NCI-H146 treated with DMSO at 0.1 percent for 48 hours (cell line): Measurements from ENCODE around the gene CRKL.
A peak's percentile ranks its signal among the peaks of the same experiment; 100 is the strongest.

Source experiments
- DNase-seq: peaks from one replicate; lab custom pipeline; 2025; ENCODE audit not compliant: unreplicated experiment; lab: John Stamatoyannopoulos, UW

Gene CRKL

DNA sequence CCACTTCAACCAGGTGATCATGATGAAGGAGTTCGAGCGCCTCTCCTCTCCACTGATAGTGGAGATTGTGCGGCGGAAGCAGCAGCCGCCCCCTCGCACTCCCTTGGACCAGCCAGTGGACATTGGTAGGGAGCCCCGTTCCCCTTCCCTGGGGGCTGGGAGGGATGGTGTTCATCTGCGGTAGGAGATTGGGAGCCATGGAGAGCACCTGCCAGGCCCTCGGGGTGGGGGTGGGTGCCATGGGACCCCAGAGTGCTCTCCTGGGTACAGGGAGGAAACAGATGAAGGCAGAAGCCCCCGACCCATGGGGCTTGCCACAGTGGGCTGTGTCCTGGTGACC, 77.7 kb downstream of the CRKL start:
- DNase-seq: no peak

DNA sequence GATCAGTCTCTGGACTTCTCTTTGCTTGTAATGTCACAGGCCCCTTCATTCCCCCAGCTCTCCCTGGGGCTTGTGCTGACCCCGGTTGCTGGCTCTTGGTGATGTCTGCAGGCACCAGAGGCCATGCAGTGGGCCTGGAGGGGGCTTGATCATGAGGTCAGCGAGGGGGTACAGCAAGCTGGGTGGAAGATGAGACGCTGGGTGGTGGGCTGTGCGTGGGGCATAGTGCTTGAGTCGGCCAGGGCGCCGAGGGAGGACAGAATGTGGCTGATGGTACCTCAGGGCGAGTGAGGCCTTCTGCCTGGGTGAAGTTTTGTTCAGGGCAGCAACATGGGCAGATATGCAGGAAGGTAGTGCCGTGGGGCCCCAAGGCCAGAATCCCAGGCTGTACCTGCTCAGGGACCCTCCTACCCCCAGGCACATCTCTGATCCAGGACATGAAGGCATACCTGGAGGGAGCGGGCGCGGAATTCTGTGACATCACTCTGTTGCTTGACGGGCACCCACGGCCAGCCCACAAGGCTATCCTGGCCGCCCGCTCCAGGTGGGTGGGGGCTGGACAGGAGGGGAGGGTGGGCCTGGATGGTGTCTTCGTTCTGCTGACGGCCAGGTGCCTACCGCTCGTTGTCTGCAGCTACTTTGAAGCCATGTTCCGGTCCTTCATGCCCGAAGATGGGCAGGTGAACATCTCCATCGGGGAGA, 78.3 kb downstream of the CRKL start:
- no peak for DNase-seq

- no peak for DNase-seq
Measured at GRCh38 chr22:20996031-20996410, 78.8 kb downstream of the CRKL start.

- no peak for DNase-seq
Measured at GRCh38 chr22:20996598-20997535, 79.7 kb downstream of the CRKL start.

DNA sequence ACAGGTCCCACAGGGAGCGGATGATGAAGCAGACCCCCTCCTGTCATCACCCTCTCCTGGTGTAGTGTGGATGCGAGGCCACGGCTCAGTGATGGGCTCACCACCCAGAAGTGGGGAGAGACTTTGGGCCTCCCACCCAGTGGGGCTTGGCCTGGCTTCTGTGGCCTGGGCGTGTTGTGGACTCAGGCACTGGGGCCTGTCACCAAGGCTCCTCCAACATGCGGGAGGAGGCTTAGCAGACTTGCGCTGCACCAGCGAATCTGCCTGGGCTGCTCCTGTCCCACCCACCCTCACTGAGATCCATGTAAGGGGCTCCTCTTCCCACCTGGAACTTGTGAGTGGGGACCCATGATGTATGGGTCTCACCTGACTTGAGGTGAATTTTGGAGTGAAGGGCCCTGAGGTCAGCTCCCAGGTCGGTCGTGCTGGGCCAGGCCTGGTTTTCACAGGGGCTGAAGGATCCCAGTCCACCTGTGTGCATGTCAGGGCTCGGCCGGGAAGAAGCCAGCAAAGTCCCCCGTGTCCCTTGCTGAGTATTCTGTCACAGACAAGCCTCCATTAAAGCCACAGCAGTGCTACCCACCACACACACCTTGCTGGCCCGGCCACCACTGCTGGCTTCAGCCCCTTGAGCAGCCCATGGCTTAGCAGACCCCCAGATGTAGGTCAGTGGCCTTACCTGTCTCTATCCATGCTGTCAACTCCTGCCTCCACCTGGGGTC, 80.5 kb downstream of the CRKL start:
- DNase-seq: no peak

GRCh38 chr22:20998411-20999336, 81.5 kb downstream of the CRKL start:
- no peak for DNase-seq

- no peak for DNase-seq
Measured at GRCh38 chr22:20999350-21000206, 82.4 kb downstream of the CRKL start.

DNA sequence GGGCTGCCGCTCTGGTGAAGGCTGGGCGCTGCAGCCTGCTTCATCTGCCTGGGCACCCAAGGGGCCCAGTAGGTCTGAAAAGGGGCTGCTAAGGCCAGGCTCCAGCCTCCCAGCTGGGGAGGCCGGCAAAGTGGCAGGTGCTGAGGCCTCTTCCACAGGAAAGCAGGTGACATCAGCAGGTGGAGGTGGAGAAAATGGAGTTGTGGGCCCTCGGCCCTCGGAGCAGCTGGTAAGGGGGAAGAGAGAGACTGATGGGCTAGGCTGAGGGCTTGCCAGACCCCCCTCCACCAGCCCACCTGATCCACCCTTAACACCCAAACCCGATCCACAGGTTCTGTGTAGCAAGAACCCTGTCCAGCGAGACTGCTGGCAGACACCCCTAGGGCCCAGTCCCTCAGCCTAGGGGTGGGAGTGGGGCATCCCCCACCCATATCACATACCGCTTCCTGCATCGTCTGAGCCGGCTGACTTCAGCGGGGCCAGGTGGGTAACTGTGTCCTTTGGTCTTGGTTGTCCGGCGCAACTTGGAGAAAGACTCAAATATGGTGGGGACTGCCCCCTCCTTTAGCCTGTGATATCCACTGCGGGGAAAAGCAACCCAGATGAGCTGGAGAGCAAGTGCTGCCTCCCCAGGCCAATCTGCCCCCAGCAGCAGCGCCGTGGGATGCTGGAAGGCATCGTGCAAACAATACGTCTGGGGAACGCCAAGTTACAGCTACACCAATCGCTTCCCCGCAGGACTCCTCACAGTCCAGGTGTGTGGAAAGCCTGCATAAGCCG, 83.2 kb downstream of the CRKL start:
- no peak for DNase-seq

DNA sequence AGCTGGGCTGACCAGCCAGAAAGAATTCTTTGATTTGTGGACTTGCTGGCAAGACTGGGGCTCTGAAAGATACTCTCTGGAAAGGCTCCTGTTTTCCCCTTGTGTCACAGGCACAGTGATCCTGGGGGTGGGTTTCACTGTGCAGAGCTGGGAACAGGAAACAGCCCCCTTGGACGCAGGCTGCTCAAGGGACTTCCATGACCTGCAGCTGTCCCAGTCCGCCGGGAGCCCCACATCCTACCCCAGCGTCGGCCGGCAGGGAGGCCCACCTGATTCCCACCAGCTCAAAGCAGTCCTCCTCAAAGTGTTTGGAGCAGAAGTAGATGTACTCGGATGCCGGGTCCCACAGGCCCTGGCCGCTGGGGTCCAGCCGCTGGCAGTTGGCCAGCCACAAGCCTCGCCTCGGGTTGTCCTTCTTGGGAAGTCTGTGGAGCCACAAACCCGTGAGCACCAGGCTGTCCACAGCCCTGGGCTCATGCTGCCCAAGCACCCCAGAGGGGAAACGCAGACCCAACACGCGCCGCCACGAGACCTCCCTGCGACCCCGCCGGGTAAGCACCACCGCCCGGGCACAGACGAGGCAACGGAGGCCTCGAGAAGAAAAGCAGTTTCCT, 83.9 kb downstream of the CRKL start:
- DNase-seq: no peak

GRCh38 chr22:21001601-21002325, 84.6 kb downstream of the CRKL start, which contains the start of gene THAP7:
TSS of gene THAP7 (minus strand) at chr22:21002118. CDS start at chr22:21001911, 207 bp downstream.
- DNase-seq: peak; percentile 83
